ENCODE data around the gene TMEM95.

The TMEM95 gene

GRCh38 chr17:7355053-7355452, at the start of gene TMEM95:
TSS of gene TMEM95 (plus strand) at chr17:7355156. CDS start at chr17:7355205, 49 bp downstream.
- Histone ChIP-seq H3K4me3 (ENCODE audit: low read depth in 1 of 5, low read length in 5 of 5) (no peak within 1 kb of the TSS), H3K36me3 (ENCODE audit: control insufficient read depth in 5 of 5, insufficient read depth in 5 of 5, low read length in 5 of 5) (no peaks in the 10 kb centered on the region), H3K27me3 (ENCODE audit: control insufficient read depth in 5 of 5, insufficient read depth in 4 of 5, low read length in 5 of 5) (no peaks in the 10 kb centered on the region), H3K4me1 (ENCODE audit: control insufficient read depth in 5 of 5, insufficient read depth in 5 of 5, low read length in 5 of 5) (peaks cover 3 to 48% (median 40%) of the 10 kb centered on the region in 5 donors), H3K9ac (ENCODE audit: low read length in 5 of 5) (peak within 1 kb of the TSS in 3 of 5 donors; percentile 19 to 51 (median 29)), H3K9me3 (ENCODE audit: control insufficient read depth in 5 of 5, low read length in 5 of 5) (no peaks in the 10 kb centered on the region), H3K27ac (ENCODE audit: low read depth, low read length) (peak within 1 kb of the TSS; percentile 98)

DNA sequence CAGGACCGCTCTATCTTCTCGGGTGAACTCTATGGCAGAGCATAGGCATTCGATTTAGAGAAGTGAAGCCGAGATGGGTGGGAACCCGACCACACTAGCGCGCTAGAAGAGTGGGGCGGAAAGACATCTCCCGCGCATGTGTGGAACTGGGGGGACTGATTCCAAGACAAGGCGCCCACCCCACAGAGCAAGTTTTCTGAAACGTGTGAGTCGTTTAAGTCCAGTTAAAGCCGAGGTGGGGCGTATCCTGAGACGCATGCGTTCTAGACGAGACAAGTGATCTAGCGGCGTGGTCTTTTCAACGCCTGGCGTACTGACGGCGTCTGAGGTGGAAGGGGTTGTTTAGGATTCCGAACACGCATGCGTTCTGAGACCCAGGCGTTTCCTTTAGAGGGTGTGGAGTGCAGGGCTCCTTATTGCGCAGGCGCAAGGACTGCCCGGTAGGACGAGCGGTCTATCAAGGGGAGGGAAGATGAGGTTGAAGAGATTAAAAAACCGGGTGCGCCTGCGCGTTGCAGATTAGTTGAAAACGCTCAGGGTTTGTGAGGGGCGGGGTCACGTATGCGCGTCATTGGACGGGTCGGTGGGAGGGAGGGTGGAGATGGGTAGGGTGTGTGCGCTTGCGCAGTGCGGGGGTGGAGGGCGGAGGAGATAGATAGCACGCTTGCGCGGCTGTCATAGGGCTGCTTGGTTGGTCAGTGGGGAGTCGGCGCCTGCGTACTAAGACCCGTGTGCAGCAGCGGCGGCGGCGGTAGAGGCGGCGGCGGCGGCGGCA, 47.9 kb upstream of the TMEM95 start, which contains the start of gene EIF5A:
TSS of gene EIF5A (plus strand) at position 718 of the 775 bp plus-strand sequence. CDS start 2,008 bp downstream, outside the sequence.
- peak within 1 kb of the TSS; percentile 98 for H3K27ac ChIP-seq (ENCODE audit: low read depth, low read length)
- H3K9ac ChIP-seq (ENCODE audit: low read length in 5 of 5), result peak within 1 kb of the TSS; percentile 84 to 99 (median 91)
- H3K27me3 ChIP-seq (ENCODE audit: control insufficient read depth in 5 of 5, insufficient read depth in 4 of 5, low read length in 5 of 5), result no peaks in the 10 kb centered on the region
- peak within 1 kb of the TSS; percentile 78 to 93 (median 84) for H3K4me3 ChIP-seq (ENCODE audit: low read depth in 1 of 5, low read length in 5 of 5)
- no peaks in the 10 kb centered on the region for H3K9me3 ChIP-seq (ENCODE audit: control insufficient read depth in 5 of 5, low read length in 5 of 5)
- H3K36me3 ChIP-seq (ENCODE audit: control insufficient read depth in 5 of 5, insufficient read depth in 5 of 5, low read length in 5 of 5), result peaks cover 7 to 28% (median 24%) of the 10 kb centered on the region in 5 donors
- H3K4me1 ChIP-seq (ENCODE audit: control insufficient read depth in 5 of 5, insufficient read depth in 5 of 5, low read length in 5 of 5), result peaks cover 14 to 36% (median 22%) of the 10 kb centered on the region in 5 donors

- peak overlapping the region; percentile 78 to 99 (median 91) for H3K9ac ChIP-seq (ENCODE audit: low read length in 5 of 5)
- peaks cover 7 to 37% (median 32%) of the 10 kb centered on the region in 5 donors for H3K36me3 ChIP-seq (ENCODE audit: control insufficient read depth in 5 of 5, insufficient read depth in 5 of 5, low read length in 5 of 5)
- H3K4me1 ChIP-seq (ENCODE audit: control insufficient read depth in 5 of 5, insufficient read depth in 5 of 5, low read length in 5 of 5), result peaks cover 14 to 36% (median 24%) of the 10 kb centered on the region in 5 donors
- H3K27me3 ChIP-seq (ENCODE audit: control insufficient read depth in 5 of 5, insufficient read depth in 4 of 5, low read length in 5 of 5), result no peaks in the 10 kb centered on the region
- peak overlapping the region; percentile 98 for H3K27ac ChIP-seq (ENCODE audit: low read depth, low read length)
- peak overlapping the region; percentile 74 to 93 (median 79) for H3K4me3 ChIP-seq (ENCODE audit: low read depth in 1 of 5, low read length in 5 of 5)
- H3K9me3 ChIP-seq (ENCODE audit: control insufficient read depth in 5 of 5, low read length in 5 of 5), result no peaks in the 10 kb centered on the region
These were observed 47.0 kb upstream of the TMEM95 start for GRCh38 chr17:7307686-7308624.

- peak overlapping the region; percentile 74 to 93 (median 79) for H3K4me3 ChIP-seq (ENCODE audit: low read depth in 1 of 5, low read length in 5 of 5)
- H3K9ac ChIP-seq (ENCODE audit: low read length in 5 of 5), result peak overlapping the region; percentile 78 to 99 (median 91)
- H3K27ac ChIP-seq (ENCODE audit: low read depth, low read length), result peak overlapping the region; percentile 98
- H3K9me3 ChIP-seq (ENCODE audit: control insufficient read depth in 5 of 5, low read length in 5 of 5), result no peaks in the 10 kb centered on the region
- H3K36me3 ChIP-seq (ENCODE audit: control insufficient read depth in 5 of 5, insufficient read depth in 5 of 5, low read length in 5 of 5), result peaks cover 7 to 45% (median 41%) of the 10 kb centered on the region in 5 donors
- no peaks in the 10 kb centered on the region for H3K27me3 ChIP-seq (ENCODE audit: control insufficient read depth in 5 of 5, insufficient read depth in 4 of 5, low read length in 5 of 5)
- H3K4me1 ChIP-seq (ENCODE audit: control insufficient read depth in 5 of 5, insufficient read depth in 5 of 5, low read length in 5 of 5), result peaks cover 14 to 45% (median 32%) of the 10 kb centered on the region in 5 donors
These were observed 46.1 kb upstream of the TMEM95 start for GRCh38 chr17:7308625-7309433.

- H3K9ac ChIP-seq (ENCODE audit: low read length in 5 of 5), result peak overlapping the region in 3 of 5 donors; percentile 78 to 99 (median 89)
- H3K9me3 ChIP-seq (ENCODE audit: control insufficient read depth in 5 of 5, low read length in 5 of 5), result no peaks in the 10 kb centered on the region
- peak overlapping the region in 4 of 5 donors; percentile 74 to 93 (median 80) for H3K4me3 ChIP-seq (ENCODE audit: low read depth in 1 of 5, low read length in 5 of 5)
- peaks cover 7 to 49% (median 45%) of the 10 kb centered on the region in 5 donors for H3K36me3 ChIP-seq (ENCODE audit: control insufficient read depth in 5 of 5, insufficient read depth in 5 of 5, low read length in 5 of 5)
- peak overlapping the region; percentile 98 for H3K27ac ChIP-seq (ENCODE audit: low read depth, low read length)
- H3K4me1 ChIP-seq (ENCODE audit: control insufficient read depth in 5 of 5, insufficient read depth in 5 of 5, low read length in 5 of 5), result peaks cover 14 to 53% (median 40%) of the 10 kb centered on the region in 5 donors
- no peaks in the 10 kb centered on the region for H3K27me3 ChIP-seq (ENCODE audit: control insufficient read depth in 5 of 5, insufficient read depth in 4 of 5, low read length in 5 of 5)
These were observed 45.3 kb upstream of the TMEM95 start for GRCh38 chr17:7309628-7310027.

- no peak overlapping the region for H3K9ac ChIP-seq (ENCODE audit: low read length in 5 of 5)
- H3K9me3 ChIP-seq (ENCODE audit: control insufficient read depth in 5 of 5, low read length in 5 of 5), result no peaks in the 10 kb centered on the region
- H3K4me1 ChIP-seq (ENCODE audit: control insufficient read depth in 5 of 5, insufficient read depth in 5 of 5, low read length in 5 of 5), result peaks cover 17 to 63% (median 51%) of the 10 kb centered on the region in 5 donors
- no peaks in the 10 kb centered on the region for H3K27me3 ChIP-seq (ENCODE audit: control insufficient read depth in 5 of 5, insufficient read depth in 4 of 5, low read length in 5 of 5)
- H3K27ac ChIP-seq (ENCODE audit: low read depth, low read length), result no peak overlapping the region
- H3K4me3 ChIP-seq (ENCODE audit: low read depth in 1 of 5, low read length in 5 of 5), result no peak overlapping the region
- H3K36me3 ChIP-seq (ENCODE audit: control insufficient read depth in 5 of 5, insufficient read depth in 5 of 5, low read length in 5 of 5), result peaks cover 7 to 49% (median 45%) of the 10 kb centered on the region in 5 donors
These were observed 43.7 kb upstream of the TMEM95 start for GRCh38 chr17:7311110-7311705.

GRCh38 chr17:7312432-7313087, 42.4 kb upstream of the TMEM95 start:
- peaks cover 15 to 60% (median 47%) of the 10 kb centered on the region in 5 donors for H3K4me1 ChIP-seq (ENCODE audit: control insufficient read depth in 5 of 5, insufficient read depth in 5 of 5, low read length in 5 of 5)

DNA sequence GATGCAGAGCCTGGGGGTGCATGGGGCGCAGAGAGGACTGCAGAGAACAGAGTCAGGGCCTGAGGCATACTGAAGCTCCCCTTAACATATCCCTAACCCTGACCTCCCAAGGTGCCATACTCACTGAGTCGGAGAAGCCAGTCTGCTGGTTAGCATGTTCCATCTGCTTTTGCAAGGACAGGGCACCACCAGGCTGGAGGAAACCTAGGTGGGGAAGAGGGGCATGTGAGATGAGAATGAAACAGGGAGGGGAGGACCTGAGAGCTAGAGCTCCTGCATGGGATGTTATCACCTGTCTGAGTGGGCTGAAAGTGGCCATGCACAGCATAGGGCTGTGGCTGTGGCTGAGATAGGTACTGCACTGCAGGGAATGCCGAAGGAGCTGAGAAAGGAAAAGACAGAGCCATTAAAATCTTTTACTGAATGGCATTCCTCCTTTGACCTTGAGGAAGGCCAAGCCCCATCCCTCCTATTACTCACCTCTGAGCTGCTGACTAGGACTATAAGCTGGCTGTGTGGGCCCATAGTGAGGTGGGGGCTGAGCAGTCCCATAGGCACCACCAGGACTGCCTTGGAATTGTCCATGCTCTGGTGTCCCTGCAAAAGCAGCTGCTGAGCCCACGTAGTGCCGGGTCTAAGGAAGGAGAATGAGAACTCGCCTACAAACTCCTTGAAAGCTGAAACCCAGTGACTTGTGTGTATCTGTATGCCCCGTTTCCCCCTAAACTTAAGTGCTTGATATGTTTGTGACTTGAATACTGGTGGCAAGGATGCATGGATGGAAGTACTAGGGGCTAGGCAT, 41.7 kb upstream of the TMEM95 start:
- no peak overlapping the region for H3K27ac ChIP-seq (ENCODE audit: low read depth, low read length)
- peaks cover 7 to 63% (median 58%) of the 10 kb centered on the region in 5 donors for H3K36me3 ChIP-seq (ENCODE audit: control insufficient read depth in 5 of 5, insufficient read depth in 5 of 5, low read length in 5 of 5)

More at GRCh38 chr17:7312432-7313087, 42.4 kb upstream of the TMEM95 start:
- Histone ChIP-seq H3K9ac (ENCODE audit: low read length in 5 of 5) (no peak overlapping the region), H3K27me3 (ENCODE audit: control insufficient read depth in 5 of 5, insufficient read depth in 4 of 5, low read length in 5 of 5) (no peaks in the 10 kb centered on the region), H3K36me3 (ENCODE audit: control insufficient read depth in 5 of 5, insufficient read depth in 5 of 5, low read length in 5 of 5) (peaks cover 7 to 56% (median 51%) of the 10 kb centered on the region in 5 donors), H3K27ac (ENCODE audit: low read depth, low read length) (no peak overlapping the region), H3K9me3 (ENCODE audit: control insufficient read depth in 5 of 5, low read length in 5 of 5) (no peaks in the 10 kb centered on the region), H3K4me3 (ENCODE audit: low read depth in 1 of 5, low read length in 5 of 5) (no peak overlapping the region)

More for the DNA sequence above, 41.7 kb upstream of the TMEM95 start:
- H3K4me3 ChIP-seq (ENCODE audit: low read depth in 1 of 5, low read length in 5 of 5), result peak overlapping the region in 1 of 5 donors; percentile 20
- no peaks in the 10 kb centered on the region for H3K27me3 ChIP-seq (ENCODE audit: control insufficient read depth in 5 of 5, insufficient read depth in 4 of 5, low read length in 5 of 5)
- H3K9ac ChIP-seq (ENCODE audit: low read length in 5 of 5), result no peak overlapping the region
- no peaks in the 10 kb centered on the region for H3K9me3 ChIP-seq (ENCODE audit: control insufficient read depth in 5 of 5, low read length in 5 of 5)
- peaks cover 15 to 57% (median 44%) of the 10 kb centered on the region in 5 donors for H3K4me1 ChIP-seq (ENCODE audit: control insufficient read depth in 5 of 5, insufficient read depth in 5 of 5, low read length in 5 of 5)

Data from subcutaneous abdominal adipose tissue (tissue), 5 donors.